ENCODE data around the gene BCLAF3. TPM values are rescaled to one million over a fixed set of nuclear protein-coding genes. Genes with fewer than 3 reads are reported as not detected.
A peak's percentile ranks its signal among the peaks of the same experiment; 100 is the strongest.

The BCLAF3 gene
- total and polyA plus RNA-seq, 2 experiments from 2014 or later, result 3.7 to 4.8 TPM

DNA sequence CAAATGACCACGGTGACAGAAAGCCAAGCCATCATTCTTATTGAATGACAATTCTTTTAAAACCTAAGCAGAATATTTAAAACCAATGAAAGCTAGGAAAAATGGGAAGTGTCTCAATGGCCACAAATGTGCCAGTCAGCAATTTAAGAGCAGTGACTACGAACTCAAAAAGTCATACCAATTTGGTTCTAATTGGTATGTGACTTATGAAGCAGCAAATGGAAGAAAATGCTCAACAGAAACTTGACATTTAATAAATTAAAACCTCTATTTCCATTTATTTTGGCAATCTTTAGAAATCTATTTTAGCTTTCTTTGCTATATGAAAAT is 25.7 kb upstream of the BCLAF3 start:
- Histone ChIP-seq H3K27me3 (replicated peaks; ENCODE audit: insufficient read depth) (no peaks in the 10 kb centered on the region), H3K9ac (no peak overlapping the region), H2AFZ (no peak overlapping the region), H3K9me3 (ENCODE audit: low read depth) (no peaks in the 10 kb centered on the region), H3K79me2 (ENCODE audit: insufficient read depth) (no peaks in the 10 kb centered on the region), H4K20me1 (ENCODE audit: insufficient read depth) (no peaks in the 10 kb centered on the region), H3F3A (ENCODE audit: insufficient read depth) (0 out of 2 replicates have a peak, but pooled peaks cover 7% of the 10 kb centered on the region), H3K4me3 (no peak overlapping the region), H3K9me2 (ENCODE audit: insufficient read depth) (no peaks in the 10 kb centered on the region), H3K4me2 (ENCODE audit: unreplicated experiment) (no peak overlapping the region), H3K4me1 (ENCODE audit: insufficient read depth) (no peaks in the 10 kb centered on the region), H3K27ac (no peak overlapping the region), H3K36me3 (ENCODE audit: low read depth) (no peaks in the 10 kb centered on the region)
- in situ Hi-C loops (cut with MboI), result no loop called here
- peak; percentile 24 for DNase-seq
- TF ChIP-seq EZH2 (IDR thresholded peaks at IDR 0.05; ENCODE audit: insufficient read depth, poor library complexity, severe bottlenecking) (no peak), EZH2phosphoT487 (IDR thresholded peaks at IDR 0.05; ENCODE audit: insufficient read depth, low read depth) (no peak)
- 0 to 4% methylated on average over 2 of the region's 2 CpGs for WGBS, 2 experiments (ENCODE audit: low coverage in 1 of 2, low lambda C conversion rate in 2 of 2, missing lambda C conversion rate in 2 of 2)

DNA sequence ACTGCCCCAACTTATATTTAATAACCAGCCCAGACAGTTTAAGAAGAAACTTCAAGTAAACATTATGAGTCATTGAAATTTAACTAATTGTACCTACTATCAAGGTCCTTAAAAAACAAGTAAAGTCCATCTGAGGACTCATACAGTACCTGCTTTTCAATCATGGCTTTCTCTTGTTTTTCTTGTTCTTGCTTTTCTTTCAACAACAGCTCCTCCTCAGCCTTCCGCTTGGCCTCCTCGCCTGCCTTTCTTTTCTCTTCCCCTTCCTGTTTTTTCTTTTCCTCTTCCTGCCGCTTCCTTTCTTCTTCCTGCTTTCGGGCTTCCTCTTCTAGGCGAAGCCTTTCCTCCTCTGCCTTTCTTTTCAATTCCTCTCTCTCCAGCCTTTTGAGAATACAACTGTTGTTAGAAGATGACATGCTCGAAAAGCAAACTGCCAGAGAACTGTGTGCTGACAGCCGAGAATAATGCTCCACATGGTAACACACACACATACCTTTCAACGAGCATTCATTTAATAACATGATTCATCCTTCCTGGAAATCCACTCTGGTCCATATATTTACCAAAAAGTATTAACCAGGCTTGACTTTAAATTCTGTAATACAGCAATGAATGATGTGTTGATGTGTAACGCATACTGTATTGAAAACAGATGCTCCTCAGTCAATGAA is 25.2 kb upstream of the BCLAF3 start:
- DNase-seq, result peak; percentile 28
- H3K9me3 ChIP-seq (ENCODE audit: low read depth), result no peaks in the 10 kb centered on the region
- no peaks in the 10 kb centered on the region for H3K4me1 ChIP-seq (ENCODE audit: insufficient read depth)
- no peaks in the 10 kb centered on the region for H3K36me3 ChIP-seq (ENCODE audit: low read depth)
- no peak overlapping the region for H3K27ac ChIP-seq
- in situ Hi-C loops (cut with MboI), result no loop called here
- H3K4me2 ChIP-seq (ENCODE audit: unreplicated experiment), result no peak overlapping the region
- no peak overlapping the region for H2AFZ ChIP-seq
- no peaks in the 10 kb centered on the region for H3K27me3 ChIP-seq (replicated peaks; ENCODE audit: insufficient read depth)
- no peaks in the 10 kb centered on the region for H3K79me2 ChIP-seq (ENCODE audit: insufficient read depth)
- H3K9ac ChIP-seq, result no peak overlapping the region
- no peak overlapping the region for H3K4me3 ChIP-seq
- whole genome bisulfite sequencing, 2 experiments (ENCODE audit: low coverage in 1 of 2, low lambda C conversion rate in 2 of 2, missing lambda C conversion rate in 2 of 2), result 1 to 2% methylated on average over 7 to 9 of the region's 9 CpGs
- H3K9me2 ChIP-seq (ENCODE audit: insufficient read depth), result no peaks in the 10 kb centered on the region
- no peak for TF ChIP-seq EZH2 (IDR thresholded peaks at IDR 0.05; ENCODE audit: insufficient read depth, poor library complexity, severe bottlenecking)
- 0 out of 2 replicates have a peak, but pooled peaks have one; percentile 33 for TF ChIP-seq EZH2phosphoT487 (IDR thresholded peaks at IDR 0.05; ENCODE audit: insufficient read depth, low read depth)
- no peaks in the 10 kb centered on the region for H4K20me1 ChIP-seq (ENCODE audit: insufficient read depth)
- 0 out of 2 replicates have a peak, but pooled peaks cover 7% of the 10 kb centered on the region for H3F3A ChIP-seq (ENCODE audit: insufficient read depth)

DNA sequence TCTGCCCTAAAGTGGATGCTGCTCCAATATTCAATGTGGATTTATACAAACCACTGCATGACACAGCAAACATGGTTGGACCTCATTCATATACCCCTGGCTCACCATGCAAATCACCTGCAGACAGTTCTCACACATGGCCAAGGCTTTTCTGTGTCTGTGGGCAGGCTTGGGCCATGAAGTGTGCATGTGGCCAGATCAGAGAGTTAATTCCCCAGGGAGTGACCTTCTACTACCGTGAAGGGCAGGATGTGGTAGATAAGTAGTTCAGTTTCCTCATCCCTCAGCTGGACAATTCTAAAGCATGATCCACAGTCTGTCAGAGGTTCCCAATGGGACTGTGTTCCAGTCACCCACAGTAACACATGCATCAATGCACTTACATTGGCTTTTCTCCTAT is 24.6 kb upstream of the BCLAF3 start:
- no peaks in the 10 kb centered on the region for H3K79me2 ChIP-seq (ENCODE audit: insufficient read depth)
- H2AFZ ChIP-seq, result no peak overlapping the region
- peak; percentile 2 for DNase-seq
- H3K4me3 ChIP-seq, result no peak overlapping the region
- H3F3A ChIP-seq (ENCODE audit: insufficient read depth), result 0 out of 2 replicates have a peak, but pooled peaks cover 7% of the 10 kb centered on the region
- WGBS, 2 experiments (ENCODE audit: low coverage in 1 of 2, low lambda C conversion rate in 2 of 2, missing lambda C conversion rate in 2 of 2), result 0 to 14% methylated on average over 1 of the region's 1 CpG
- no peak overlapping the region for H3K9ac ChIP-seq
- no peak overlapping the region for H3K4me2 ChIP-seq (ENCODE audit: unreplicated experiment)
- H3K9me2 ChIP-seq (ENCODE audit: insufficient read depth), result no peaks in the 10 kb centered on the region
- H3K27ac ChIP-seq, result no peak overlapping the region
- no peaks in the 10 kb centered on the region for H3K36me3 ChIP-seq (ENCODE audit: low read depth)
- no peaks in the 10 kb centered on the region for H4K20me1 ChIP-seq (ENCODE audit: insufficient read depth)
- in situ Hi-C loops (cut with MboI), result no loop called here
- H3K9me3 ChIP-seq (ENCODE audit: low read depth), result no peaks in the 10 kb centered on the region
- H3K4me1 ChIP-seq (ENCODE audit: insufficient read depth), result no peaks in the 10 kb centered on the region
- no peak for TF ChIP-seq EZH2 (IDR thresholded peaks at IDR 0.05; ENCODE audit: insufficient read depth, poor library complexity, severe bottlenecking)
- TF ChIP-seq EZH2phosphoT487 (IDR thresholded peaks at IDR 0.05; ENCODE audit: insufficient read depth, low read depth), result no peak
- no peaks in the 10 kb centered on the region for H3K27me3 ChIP-seq (replicated peaks; ENCODE audit: insufficient read depth)

DNA sequence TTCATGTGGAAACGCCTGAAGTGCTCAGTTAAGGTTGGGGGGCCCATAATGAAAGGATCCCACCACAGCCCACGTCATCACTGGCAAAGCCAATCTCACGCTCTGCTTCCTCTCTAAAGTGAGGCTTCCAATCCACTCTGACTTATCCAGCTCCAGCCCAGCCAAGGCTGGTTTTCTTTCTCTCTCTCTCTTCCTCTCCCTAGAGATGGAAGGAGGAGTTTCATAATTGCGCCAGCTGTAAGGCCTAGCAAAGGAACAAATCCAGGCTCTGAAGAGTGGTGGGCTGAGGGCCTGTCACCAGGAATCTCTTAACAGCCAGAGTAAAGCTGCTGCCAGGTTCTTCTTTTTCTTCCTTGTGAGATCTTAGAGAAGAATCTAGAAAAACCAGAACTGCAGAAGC is 20.7 kb upstream of the BCLAF3 start:
- Histone ChIP-seq H3F3A (ENCODE audit: insufficient read depth) (0 out of 2 replicates have a peak, but pooled peaks cover 7% of the 10 kb centered on the region), H3K79me2 (ENCODE audit: insufficient read depth) (no peaks in the 10 kb centered on the region), H3K36me3 (ENCODE audit: low read depth) (no peaks in the 10 kb centered on the region), H3K9me3 (ENCODE audit: low read depth) (no peaks in the 10 kb centered on the region), H3K9ac (no peak overlapping the region), H2AFZ (no peak overlapping the region), H3K4me2 (ENCODE audit: unreplicated experiment) (no peak overlapping the region), H3K27me3 (replicated peaks; ENCODE audit: insufficient read depth) (no peaks in the 10 kb centered on the region), H3K27ac (no peak overlapping the region), H3K9me2 (ENCODE audit: insufficient read depth) (no peaks in the 10 kb centered on the region), H3K4me1 (ENCODE audit: insufficient read depth) (no peaks in the 10 kb centered on the region), H4K20me1 (ENCODE audit: insufficient read depth) (no peaks in the 10 kb centered on the region), H3K4me3 (no peak overlapping the region)
- TF ChIP-seq EZH2phosphoT487 (IDR thresholded peaks at IDR 0.05; ENCODE audit: insufficient read depth, low read depth), result no peak
- no peak for TF ChIP-seq EZH2 (IDR thresholded peaks at IDR 0.05; ENCODE audit: insufficient read depth, poor library complexity, severe bottlenecking)
- 79 to 86% methylated on average over 1 to 4 of the region's 4 CpGs for WGBS, 2 experiments (ENCODE audit: low coverage in 1 of 2, low lambda C conversion rate in 2 of 2, missing lambda C conversion rate in 2 of 2)
- in situ Hi-C loops (cut with MboI), result no loop called here
- DNase-seq, result no peak
